Pancreas (tissue), 10 donors: ENCODE measurements around the gene DDAH2. TPM values are rescaled to one million over a fixed set of nuclear protein-coding genes. Genes with fewer than 3 reads are reported as not detected.

Experiments
- ATAC-seq, 4 donors: fragments of 200-7000 bp; cut with Tn5 transposase; one replicate each; pipeline versions ENCODE4 v1.8.0 to v1.9.1; 2020; ENCODE audit warnings: mild to moderate bottlenecking in 4 of 4, moderate library complexity in 4 of 4
- DNase-seq, 6 donors: peaks; one replicate each; pipeline ENCODE4 v3.0.0-alpha.2; 2020
- FAIRE-seq: peaks from 2 replicates; lab custom pipeline; 2012; peaks lifted over from hg19 to GRCh38; lab: Jason Lieb, UNC
- H3K27ac ChIP-seq, 4 donors: fragments of 200-600 bp; sonication (generic); 1 replicate in 3 of 4; 2 replicates in 1 of 4; pipeline versions ENCODE4 v1.5.0 to v1.8.0; 2020
- H3K27me3 ChIP-seq, 4 donors: fragments of 200-600 bp; one replicate each; pipeline ENCODE4 v1.8.0; 2021
- H3K36me3 ChIP-seq, 3 donors: fragments of 200-600 bp; sonication (generic) in 1 of 3; one replicate each; pipeline versions ENCODE4 v1.5.0 to v1.8.0; 2020 to 2021
- H3K4me1 ChIP-seq, 3 donors: fragments of 200-600 bp; one replicate each; pipeline ENCODE4 v1.8.0; 2021
- H3K4me3 ChIP-seq, 4 donors: fragments of 200-600 bp; sonication (generic) in 2 of 4; one replicate each; pipeline versions ENCODE4 v1.5.0 to v1.8.0; 2020 to 2021
- H3K9me3 ChIP-seq, 4 donors: fragments of 200-600 bp; one replicate each; pipeline ENCODE4 v1.8.0; 2021
- WGBS, 2 donors: extraction: QIAGEN DNeasy Blood & Tissue Kit; methylation state at CpG; one replicate each; pipeline ENCODE4 v1.1.7; 2013; 5-methylcytosine and 5-hydroxymethylcytosine counted together
- intact Hi-C, 3 donors: fragments of 100-400 bp; cut with DNase I; formaldehyde crosslinking; loops; one replicate each; pipeline versions ENCODE4 v1.11.1 to v1.14.2; 2022
- polyA plus RNA-seq, 2 donors: library from polyadenylated mRNA; stranded (reverse); fragments of 200-250 nt; gene quantifications; one replicate each; pipeline ENCODE4 v1.2.3, GENCODE V29; 2013
- total RNA-seq, 6 donors: library from RNA; stranded (reverse); fragmentation: NEBNext Ultra II Directional in 4 of 6; extraction: Animal tissue kit (Norgen Biotek cat#: 25700) in 4 of 6; gene quantifications; one replicate each; pipeline versions ENCODE4 v1.2.1 to v1.2.4, GENCODE V29; 2021 to 2023
- TF ChIP-seq, protein P1 (sequence below), 4 donors: fragments of 200-600 bp; sonication (generic) in 3 of 4; IDR thresholded peaks; one replicate each; pipeline versions ENCODE4 v1.5.0 to v1.8.0; 2021; ENCODE audit warnings: antibody characterized with exemption in 4 of 4
- donor health status: healthy with polysubstance abuse.
- donor health status: DM: no; HTN: no; CAD: no; lungs with moderate emphysema.
- donor health status: DM: no; HTN: no; CAD: no.
- donor health status: control.
- donor health status: control.
- donor health status: Bipolar disorder and iron deficiency.
- donor health status: DM: yes; HTN: yes; CAD: no.
- donor health status: DM: no; HTN: no; CAD: no.
- donor health status: DM: no; HTN: no; CAD: no.
- donor health status: DM: yes; HTN: yes; CAD: no.

DDAH2 gene
- total and polyA plus RNA-seq, 8 donors = 6.5 to 68.8 (median 18.2) TPM

GRCh38 chr6:31702405-31702818, 26.7 kb downstream of the DDAH2 start:
- ATAC-seq (peak; percentile 4 to 7 (median 6)), DNase-seq (no peak), FAIRE-seq (no peak)
- intact Hi-C loops = no loop called here
- peak overlapping the region; percentile 89 to 97 (median 94) for H3K27ac ChIP-seq
- H3K4me3 ChIP-seq = peak overlapping the region; percentile 42 to 88 (median 72)
- 0 to 1% methylated on average over 10 of the region's 10 CpGs for WGBS, 2 donors
- no peaks in the 10 kb centered on the region for H3K27me3 ChIP-seq
- H3K4me1 ChIP-seq = peaks cover 0 to 12% (median 10%) of the 10 kb centered on the region in 3 donors
- no peaks in the 10 kb centered on the region for H3K9me3 ChIP-seq
- peaks cover 0 to 4% (median 0%) of the 10 kb centered on the region in 3 donors for H3K36me3 ChIP-seq
- TF ChIP-seq, protein P1, sequence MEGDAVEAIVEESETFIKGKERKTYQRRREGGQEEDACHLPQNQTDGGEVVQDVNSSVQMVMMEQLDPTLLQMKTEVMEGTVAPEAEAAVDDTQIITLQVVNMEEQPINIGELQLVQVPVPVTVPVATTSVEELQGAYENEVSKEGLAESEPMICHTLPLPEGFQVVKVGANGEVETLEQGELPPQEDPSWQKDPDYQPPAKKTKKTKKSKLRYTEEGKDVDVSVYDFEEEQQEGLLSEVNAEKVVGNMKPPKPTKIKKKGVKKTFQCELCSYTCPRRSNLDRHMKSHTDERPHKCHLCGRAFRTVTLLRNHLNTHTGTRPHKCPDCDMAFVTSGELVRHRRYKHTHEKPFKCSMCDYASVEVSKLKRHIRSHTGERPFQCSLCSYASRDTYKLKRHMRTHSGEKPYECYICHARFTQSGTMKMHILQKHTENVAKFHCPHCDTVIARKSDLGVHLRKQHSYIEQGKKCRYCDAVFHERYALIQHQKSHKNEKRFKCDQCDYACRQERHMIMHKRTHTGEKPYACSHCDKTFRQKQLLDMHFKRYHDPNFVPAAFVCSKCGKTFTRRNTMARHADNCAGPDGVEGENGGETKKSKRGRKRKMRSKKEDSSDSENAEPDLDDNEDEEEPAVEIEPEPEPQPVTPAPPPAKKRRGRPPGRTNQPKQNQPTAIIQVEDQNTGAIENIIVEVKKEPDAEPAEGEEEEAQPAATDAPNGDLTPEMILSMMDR (IDR thresholded peaks at IDR 0.05) = no peak

DNA sequence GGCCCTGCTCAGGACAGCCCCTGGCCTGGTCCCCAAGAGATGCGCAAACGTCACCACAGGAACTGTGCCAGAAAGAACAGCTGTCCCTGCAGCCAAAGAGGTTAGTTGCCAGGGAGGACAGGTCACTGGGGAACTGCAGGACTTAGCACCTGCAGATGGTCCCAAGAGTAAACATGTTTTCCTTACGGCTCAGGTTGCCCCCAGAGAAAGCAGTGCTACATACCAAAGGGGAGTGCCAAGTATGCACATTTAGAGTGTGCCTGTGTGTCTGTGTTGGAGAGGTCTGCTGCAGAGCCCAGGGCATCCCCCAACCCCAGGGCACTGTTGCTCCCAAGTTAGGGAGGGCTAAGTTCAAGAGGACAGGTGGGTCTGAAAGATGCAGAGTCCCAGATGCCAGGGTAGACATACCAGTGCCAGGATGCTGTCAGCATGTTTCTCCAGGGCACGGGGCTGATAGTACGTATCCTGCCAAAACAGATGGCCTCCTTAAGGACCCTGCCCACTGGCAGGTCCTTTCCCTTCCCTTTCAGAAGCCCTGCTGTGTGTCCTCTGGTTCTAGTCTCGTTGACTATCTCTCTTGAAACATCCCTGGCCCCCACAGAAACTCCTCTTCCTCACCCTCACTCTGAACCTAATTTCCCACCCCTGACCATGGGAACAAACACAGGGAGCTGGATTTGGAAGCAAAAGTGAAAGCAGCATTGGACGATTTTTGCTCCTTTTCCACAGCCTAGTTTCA, 27.3 kb downstream of the DDAH2 start:
- FAIRE-seq (no peak), ATAC-seq (peak in 1 of 4 donors; percentile 1), DNase-seq (no peak)
- Histone ChIP-seq H3K27ac (peak overlapping the region in 1 of 4 donors; percentile 94), H3K4me3 (peak overlapping the region in 3 of 4 donors; percentile 42 to 88 (median 84)), H3K9me3 (no peaks in the 10 kb centered on the region), H3K4me1 (peaks cover 0 to 12% (median 10%) of the 10 kb centered on the region in 3 donors), H3K36me3 (peaks cover 0 to 4% (median under 1%) of the 10 kb centered on the region in 3 donors), H3K27me3 (no peaks in the 10 kb centered on the region)
- intact Hi-C loops = no loop called here
- WGBS, 2 donors = 23 to 27% methylated on average over 7 of the region's 7 CpGs
- TF ChIP-seq, protein P1 (IDR thresholded peaks at IDR 0.05) = no peak

GRCh38 chr6:31700740-31701401, 28.2 kb downstream of the DDAH2 start:
- ATAC-seq (no peak), DNase-seq (no peak), FAIRE-seq (no peak)
- intact Hi-C loops = no loop called here
- Histone ChIP-seq H3K27me3 (no peaks in the 10 kb centered on the region), H3K4me3 (no peak overlapping the region), H3K9me3 (no peaks in the 10 kb centered on the region), H3K36me3 (peaks cover 0 to 6% (median 4%) of the 10 kb centered on the region in 3 donors), H3K4me1 (peaks cover 0 to 12% (median 10%) of the 10 kb centered on the region in 3 donors), H3K27ac (no peak overlapping the region)
- WGBS, 2 donors = 55% methylated on average over 5 of the region's 5 CpGs
- TF ChIP-seq, protein P1 (IDR thresholded peaks at IDR 0.05) = no peak

- FAIRE-seq (no peak), DNase-seq (no peak), ATAC-seq (no peak)
- Histone ChIP-seq H3K4me3 (no peak overlapping the region), H3K4me1 (peaks cover 0 to 10% (median 7%) of the 10 kb centered on the region in 3 donors), H3K27me3 (no peaks in the 10 kb centered on the region), H3K36me3 (peaks cover 3 to 12% (median 6%) of the 10 kb centered on the region in 3 donors), H3K27ac (no peak overlapping the region), H3K9me3 (no peaks in the 10 kb centered on the region)
- WGBS, 2 donors = 52 to 70% methylated on average over 3 of the region's 3 CpGs
- intact Hi-C loops = no loop called here
- TF ChIP-seq, protein P1 (IDR thresholded peaks at IDR 0.05) = no peak
Measured at GRCh38 chr6:31697555-31697954, 31.5 kb downstream of the DDAH2 start.
